ENCODE data around the gene OLFM4. TPM values are rescaled to one million over a fixed set of nuclear protein-coding genes. Genes with fewer than 3 reads are reported as not detected.

Gene OLFM4
- polyA plus RNA-seq, 1 donor: 80.0 TPM

DNA sequence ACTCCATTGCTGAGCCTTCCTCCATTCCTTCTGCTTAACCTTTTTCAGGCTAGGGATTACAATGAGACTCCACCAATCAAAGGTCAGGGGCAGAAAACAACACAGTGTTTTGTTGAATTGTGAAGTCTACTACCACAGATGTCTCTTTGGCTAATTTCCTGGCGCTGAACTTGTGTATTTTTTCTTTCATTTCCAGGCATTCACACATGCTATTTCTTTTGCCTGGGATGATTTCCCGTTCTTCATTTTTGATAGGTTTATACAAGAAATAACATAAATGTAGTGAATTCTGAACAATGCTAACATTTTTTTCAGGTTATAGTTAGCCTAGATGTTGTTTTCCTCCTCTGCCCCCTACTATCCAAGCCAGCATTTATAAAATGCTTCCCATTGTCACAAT, 64.3 kb downstream of the OLFM4 start:
- no peaks in the 10 kb centered on the region for H3K4me1 ChIP-seq (ENCODE audit: control insufficient read depth, insufficient read depth, low read length)
- no peak overlapping the region for H3K4me3 ChIP-seq (ENCODE audit: low read length)
- no peaks in the 10 kb centered on the region for H3K36me3 ChIP-seq (ENCODE audit: control insufficient read depth, insufficient read depth, low read length)
- H3K27ac ChIP-seq (ENCODE audit: low read length): no peak overlapping the region
- DNase-seq: no peak
- 100% methylated on average over 2 of the region's 2 CpGs for WGBS (ENCODE audit: insufficient coverage, low lambda C conversion rate)
- H3K9me3 ChIP-seq (ENCODE audit: control insufficient read depth, low read depth, low read length): no peaks in the 10 kb centered on the region
- no peaks in the 10 kb centered on the region for H3K27me3 ChIP-seq (ENCODE audit: control insufficient read depth, insufficient read depth, low read length)

DNA sequence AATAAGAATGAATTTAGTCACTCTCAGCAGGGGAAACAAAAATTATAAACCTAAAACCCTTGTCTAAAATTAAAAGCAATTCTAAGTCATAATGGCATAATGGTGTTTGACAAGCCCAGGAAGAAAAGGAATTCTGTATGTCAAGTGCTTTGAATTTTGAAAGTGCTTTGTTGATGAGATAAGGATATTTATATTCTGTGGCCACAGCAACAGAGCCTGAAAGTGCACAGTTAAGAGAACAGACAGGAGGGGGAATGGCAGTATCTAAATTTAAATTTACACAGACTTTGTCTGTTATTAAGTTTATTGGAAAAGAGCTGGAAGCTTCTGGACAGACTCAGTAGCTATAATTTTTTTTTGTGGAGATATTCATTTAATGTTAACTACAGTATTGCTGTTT, 69.8 kb downstream of the OLFM4 start:
- DNase-seq: no peak
- Histone ChIP-seq H3K9me3 (ENCODE audit: control insufficient read depth, low read depth, low read length) (no peaks in the 10 kb centered on the region), H3K4me3 (ENCODE audit: low read length) (no peak overlapping the region), H3K36me3 (ENCODE audit: control insufficient read depth, insufficient read depth, low read length) (no peaks in the 10 kb centered on the region), H3K27ac (ENCODE audit: low read length) (no peak overlapping the region), H3K27me3 (ENCODE audit: control insufficient read depth, insufficient read depth, low read length) (no peaks in the 10 kb centered on the region), H3K4me1 (ENCODE audit: control insufficient read depth, insufficient read depth, low read length) (no peaks in the 10 kb centered on the region)

GRCh38 chr13:53100394-53101063, 71.9 kb downstream of the OLFM4 start:
- no peak overlapping the region for H3K4me3 ChIP-seq (ENCODE audit: low read length)
- no peaks in the 10 kb centered on the region for H3K9me3 ChIP-seq (ENCODE audit: control insufficient read depth, low read depth, low read length)
- no peaks in the 10 kb centered on the region for H3K27me3 ChIP-seq (ENCODE audit: control insufficient read depth, insufficient read depth, low read length)
- no CpG with 5 or more reads among the region's 1 CpG for WGBS (ENCODE audit: insufficient coverage, low lambda C conversion rate)
- DNase-seq: no peak
- no peak overlapping the region for H3K27ac ChIP-seq (ENCODE audit: low read length)
- H3K36me3 ChIP-seq (ENCODE audit: control insufficient read depth, insufficient read depth, low read length): no peaks in the 10 kb centered on the region
- H3K4me1 ChIP-seq (ENCODE audit: control insufficient read depth, insufficient read depth, low read length): no peaks in the 10 kb centered on the region

Other genes with a start within 250 kb of the OLFM4 start
- gene PCDH8, start 180.2 kb upstream of the OLFM4 start, polyA plus RNA-seq: 2.3 TPM